SK-N-SH treated with all-trans-retinoic acid at 6 μM for 48 hours (cell line): ENCODE measurements around the gene TSHZ2.

Experiments
- CREB5 ChIP-seq: fragments of 250-450 bp; sonication (Bioruptor Pico); IDR thresholded peaks from 2 replicates; pipeline ENCODE4 v1.5.1; 2020; ENCODE audit warnings: low read depth, mild to moderate bottlenecking, moderate library complexity
- GLIS3 ChIP-seq: fragments of 250-450 bp; sonication (Bioruptor Pico); IDR thresholded peaks from 2 replicates; pipeline ENCODE4 v1.5.0; 2020; ENCODE audit warnings: mild to moderate bottlenecking, moderate library complexity
- ZFP30 ChIP-seq: fragments of 450-650 bp; formaldehyde crosslinking; IDR thresholded peaks from 2 replicates; pipeline ENCODE4 v1.5.0; 2022; ENCODE audit warnings: mild to moderate bottlenecking, moderate library complexity
- ZNF70 ChIP-seq: fragments of 450-650 bp; formaldehyde crosslinking; IDR thresholded peaks from 2 replicates; pipeline ENCODE4 v1.5.0; 2020; ENCODE audit warnings: mild to moderate bottlenecking, moderate library complexity
- ZNF8 ChIP-seq: fragments of 450-650 bp; formaldehyde crosslinking; IDR thresholded peaks from 2 replicates; pipeline ENCODE4 v1.5.0; 2020; ENCODE audit warnings: mild to moderate bottlenecking, moderate library complexity

- TF ChIP-seq CREB5 (CRISPR knock-in tag), result no peak
- TF ChIP-seq ZFP30 (CRISPR knock-in tag), result no peak
- TF ChIP-seq GLIS3, result no peak
- TF ChIP-seq ZNF70 (CRISPR knock-in tag), result no peak
- no peak for TF ChIP-seq ZNF8 (CRISPR knock-in tag)
Observed at GRCh38 chr20:53050338-53050737, 78.2 kb downstream of the TSHZ2 start.
